GM10266 (cell line): ENCODE results near the gene GMCL2.
A peak's percentile ranks its signal among the peaks of the same experiment; 100 is the strongest.
"Not testable (repeated sequence)": the region's sequence is repeated elsewhere in the genome, so short reads cannot be mapped to it uniquely, and the experiment has no call there.

Experiments
- DNase-seq: peaks from one replicate; pipeline ENCODE4 v3.0.0; 2012; ENCODE audit errors: extremely low spot score
- TF ChIP-seq, protein P1 (sequence below): IDR thresholded peaks from 2 replicates; pipeline ENCODE4 v1.5.1; 2012; ENCODE audit warnings: mild to moderate bottlenecking, low read depth; ENCODE audit not compliant: control insufficient read depth, insufficient read depth; ENCODE audit errors: missing control alignments

GMCL2 gene

DNA sequence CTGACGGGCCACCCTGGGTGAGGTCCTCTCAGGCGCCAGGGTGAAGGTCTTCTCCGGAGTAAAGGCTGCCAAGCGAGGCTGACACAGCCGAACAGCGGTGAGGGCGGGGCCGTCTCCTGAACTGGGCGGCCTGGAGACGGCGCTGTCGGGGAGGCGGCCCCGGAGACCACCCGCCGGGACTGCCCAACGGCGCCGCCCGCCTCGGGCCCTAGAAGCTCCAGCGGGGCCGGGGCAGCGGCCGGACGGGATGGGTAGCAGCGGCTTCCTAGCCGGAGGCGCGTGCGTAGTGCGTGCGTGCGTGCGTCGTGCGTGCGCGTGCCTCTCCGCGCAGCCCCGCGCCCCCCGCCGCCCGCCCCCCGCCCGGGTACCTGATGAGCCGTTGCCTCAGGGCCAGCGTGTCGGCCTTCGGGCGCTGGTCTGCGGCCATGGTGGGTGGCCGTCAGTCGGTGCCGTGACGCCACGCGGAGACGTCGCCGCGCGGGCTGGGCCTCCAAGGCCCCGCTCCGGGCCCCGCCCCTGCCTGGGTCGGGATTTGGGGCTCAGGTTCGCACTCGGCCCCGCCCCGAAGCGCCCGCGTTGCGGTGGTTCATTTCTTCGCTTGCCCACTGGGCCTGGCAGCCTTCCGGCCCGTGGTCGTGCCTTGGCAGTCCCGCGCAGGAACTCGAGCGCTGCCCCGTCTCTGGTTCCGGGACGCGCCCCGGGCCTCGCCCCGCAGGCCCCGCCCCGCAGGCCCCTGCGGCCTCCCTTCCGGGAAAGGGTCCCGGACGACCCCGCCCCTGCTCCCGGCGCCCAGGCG is 45.2 kb upstream of the GMCL2 start, which contains the start of gene PHYKPL:
TSS of gene PHYKPL (minus strand) at position 679 of the 796 bp plus-strand sequence. CDS start at position 427, 252 bp downstream.
- TF ChIP-seq, protein P1, sequence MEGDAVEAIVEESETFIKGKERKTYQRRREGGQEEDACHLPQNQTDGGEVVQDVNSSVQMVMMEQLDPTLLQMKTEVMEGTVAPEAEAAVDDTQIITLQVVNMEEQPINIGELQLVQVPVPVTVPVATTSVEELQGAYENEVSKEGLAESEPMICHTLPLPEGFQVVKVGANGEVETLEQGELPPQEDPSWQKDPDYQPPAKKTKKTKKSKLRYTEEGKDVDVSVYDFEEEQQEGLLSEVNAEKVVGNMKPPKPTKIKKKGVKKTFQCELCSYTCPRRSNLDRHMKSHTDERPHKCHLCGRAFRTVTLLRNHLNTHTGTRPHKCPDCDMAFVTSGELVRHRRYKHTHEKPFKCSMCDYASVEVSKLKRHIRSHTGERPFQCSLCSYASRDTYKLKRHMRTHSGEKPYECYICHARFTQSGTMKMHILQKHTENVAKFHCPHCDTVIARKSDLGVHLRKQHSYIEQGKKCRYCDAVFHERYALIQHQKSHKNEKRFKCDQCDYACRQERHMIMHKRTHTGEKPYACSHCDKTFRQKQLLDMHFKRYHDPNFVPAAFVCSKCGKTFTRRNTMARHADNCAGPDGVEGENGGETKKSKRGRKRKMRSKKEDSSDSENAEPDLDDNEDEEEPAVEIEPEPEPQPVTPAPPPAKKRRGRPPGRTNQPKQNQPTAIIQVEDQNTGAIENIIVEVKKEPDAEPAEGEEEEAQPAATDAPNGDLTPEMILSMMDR, result peak; percentile 12
- DNase-seq, result peak; percentile 82

DNA sequence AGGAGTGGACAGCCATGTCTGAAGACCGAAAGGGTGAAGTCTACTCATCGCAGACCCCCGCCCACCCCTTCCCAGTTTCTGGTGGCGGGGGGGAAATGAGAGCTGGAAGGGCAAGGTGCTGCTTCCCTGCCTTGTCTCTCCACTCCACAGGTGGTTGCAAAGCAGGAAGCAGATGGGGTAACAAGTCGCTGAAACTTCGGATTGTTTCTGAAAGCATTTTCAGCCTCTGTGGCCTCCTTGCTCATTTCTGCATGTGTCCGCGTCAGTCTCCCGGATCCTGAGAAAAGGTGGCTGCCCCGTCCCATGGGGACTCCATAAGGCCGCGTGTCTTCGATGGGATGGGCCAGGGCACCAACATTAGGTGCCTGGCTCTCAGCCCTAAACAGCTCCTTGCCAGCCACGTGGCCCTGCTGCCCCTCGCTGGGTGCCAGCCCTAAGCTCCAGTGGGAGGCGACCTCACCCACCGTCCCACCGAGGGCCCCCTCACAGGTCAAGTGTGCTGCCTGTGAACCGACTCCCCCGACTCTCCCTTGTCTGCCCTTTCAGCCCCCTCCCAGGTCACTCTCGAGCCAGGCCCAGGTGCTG is 44.5 kb upstream of the GMCL2 start:
- no peak for DNase-seq
- TF ChIP-seq, protein P1, result no peak

DNA sequence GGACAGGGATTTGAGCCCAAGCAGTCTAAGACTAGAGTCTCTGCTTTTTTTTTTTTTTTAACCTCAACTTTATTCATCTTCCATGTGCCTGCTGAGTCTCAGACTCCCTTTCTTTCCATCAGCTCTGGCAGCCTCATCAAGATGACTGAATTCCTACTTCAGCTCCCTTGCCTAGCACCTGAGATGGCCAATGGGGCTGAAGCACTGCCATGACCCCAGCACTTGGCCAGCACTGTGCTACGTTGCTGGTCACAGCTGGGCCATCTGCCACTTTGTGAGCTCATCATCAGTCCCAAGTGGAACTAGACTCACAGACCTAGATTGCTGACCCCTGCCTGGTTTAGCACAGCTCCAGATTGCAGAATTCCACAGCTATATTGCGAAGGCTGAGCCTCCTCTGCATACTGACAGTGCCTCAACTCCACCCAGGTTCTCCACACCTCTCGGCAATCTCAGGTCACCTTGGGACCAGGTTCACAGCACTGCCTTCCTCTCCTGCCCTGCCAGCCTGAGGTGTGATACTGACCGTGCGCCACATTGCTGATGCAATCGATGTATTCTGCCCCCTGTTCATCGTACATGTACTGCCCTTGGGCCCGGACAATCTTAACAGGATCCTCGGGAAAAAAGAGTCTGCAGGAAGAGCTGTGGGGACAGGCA is 43.8 kb upstream of the GMCL2 start:
- TF ChIP-seq, protein P1, result no peak

DNA sequence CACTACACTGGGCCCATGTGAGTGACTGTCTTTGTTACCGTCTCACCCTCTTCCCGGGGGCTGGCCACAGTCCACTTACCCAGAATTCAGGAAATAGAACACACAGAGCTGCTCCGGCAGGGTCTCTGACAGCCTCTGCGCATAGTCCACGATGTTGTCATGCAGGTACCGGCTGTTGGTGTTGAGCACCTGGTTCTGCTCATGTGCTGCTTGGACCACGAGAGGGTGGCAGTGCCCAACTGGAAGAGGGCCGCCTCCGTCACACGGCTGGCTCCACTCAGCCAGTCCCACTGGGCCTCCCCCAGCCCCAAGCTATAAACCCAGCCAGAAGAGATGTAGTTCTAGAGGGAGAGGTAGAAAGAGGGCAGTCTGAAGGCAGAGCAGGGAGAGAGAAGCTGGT is 42.7 kb upstream of the GMCL2 start:
- DNase-seq, result no peak
- TF ChIP-seq, protein P1, result no peak

More for the DNA sequence above, 43.8 kb upstream of the GMCL2 start:
- DNase-seq, result no peak

DNA sequence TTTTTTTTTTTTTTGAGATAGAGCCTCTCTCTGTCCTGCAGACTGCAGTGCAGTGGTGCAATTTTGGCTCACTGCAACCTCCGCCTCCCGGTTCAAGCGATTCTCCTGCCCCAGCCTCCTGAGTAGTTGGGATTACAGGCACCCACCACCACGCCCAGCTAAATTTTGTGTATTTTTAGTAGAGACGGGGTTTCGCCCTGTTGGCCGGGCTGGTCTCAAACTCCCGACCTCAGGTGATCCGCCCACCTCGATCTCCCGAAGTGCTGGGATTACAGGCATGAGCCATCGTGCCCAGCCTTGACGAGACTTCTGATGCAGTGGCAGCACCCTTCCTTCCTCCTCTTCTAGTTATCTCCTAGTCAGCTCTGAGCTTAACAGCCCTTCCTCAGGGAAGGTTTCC is 41.9 kb upstream of the GMCL2 start:
- not testable (repeated sequence) for DNase-seq

DNA sequence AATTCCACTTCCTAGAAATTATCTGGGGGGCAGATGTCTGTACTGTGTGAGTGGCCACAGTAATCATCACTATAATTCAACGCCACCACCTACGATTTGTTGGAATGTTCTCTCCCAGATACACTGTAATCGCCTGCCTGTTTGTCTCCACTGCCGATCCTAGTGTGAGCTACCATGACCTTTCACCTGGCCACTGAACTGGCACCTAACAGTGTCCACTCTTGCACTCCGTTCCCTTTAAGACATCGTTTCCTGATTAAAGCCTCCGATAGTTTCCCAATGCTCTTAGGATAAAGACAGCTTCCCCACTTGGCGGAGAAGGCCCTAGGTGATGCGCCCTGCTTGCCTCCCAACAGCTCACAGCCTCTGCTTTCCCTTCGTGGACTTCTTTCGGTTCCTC is 41.4 kb upstream of the GMCL2 start:
- DNase-seq, result no peak
- TF ChIP-seq, protein P1, result no peak

DNA sequence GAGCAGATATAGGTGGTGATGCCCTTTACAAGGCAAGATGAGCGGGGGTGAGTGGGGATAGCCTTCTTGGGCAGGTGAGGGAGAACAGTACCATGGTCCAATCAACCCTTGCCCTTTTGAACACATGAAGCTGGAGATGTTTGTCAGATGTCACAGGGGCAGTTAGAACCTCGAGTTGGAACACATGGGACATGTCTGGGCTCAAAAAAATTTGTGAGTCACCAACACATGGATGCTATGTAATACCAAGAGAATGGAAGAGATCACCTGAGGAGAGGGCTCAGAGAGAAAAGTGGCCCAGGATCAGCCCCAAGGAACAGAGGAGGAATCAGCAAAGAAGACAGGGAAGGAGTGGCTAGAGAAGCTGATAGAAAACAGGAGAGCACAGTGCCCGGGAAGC is 40.8 kb upstream of the GMCL2 start:
- TF ChIP-seq, protein P1, result no peak
- DNase-seq, result no peak
